Activated CD4-positive, alpha-beta T cell treated with anti-CD3 and anti-CD28 coated beads for 36 hours (primary cell): ENCODE results near the gene DISP2. TPM values are rescaled to one million over a fixed set of nuclear protein-coding genes. Genes with fewer than 3 reads are reported as not detected.

Experiments
- ATAC-seq: fragments of 200-7000 bp; cut with Tn5 transposase; one replicate; pipeline ENCODE4 v1.10.0; 2021; ENCODE audit warnings: mild to moderate bottlenecking, moderate library complexity
- CTCF ChIA-PET: fragments of 350-600 bp; sonication (Branson Sonifier 250); formaldehyde crosslinking; loops from one replicate; lab custom pipeline; 2021; ENCODE audit warnings: antibody characterized with exemption; lab: Charles Lee
- POLR2A ChIA-PET: fragments of 350-600 bp; sonication (Branson Sonifier 250); formaldehyde crosslinking; loops from one replicate; lab custom pipeline; 2021; ENCODE audit warnings: antibody characterized with exemption, inconsistent platforms; lab: Charles Lee
- DNase-seq: peaks from one replicate; pipeline ENCODE4 v3.0.0-alpha.2; 2020
- H3K27ac Mint-ChIP-seq: one replicate; pipeline ENCODE4 v1.8.0; 2021; ENCODE audit warnings: mixed read lengths
- H3K27me3 Mint-ChIP-seq: one replicate; pipeline ENCODE4 v1.8.0; 2021; ENCODE audit warnings: mixed read lengths
- H3K36me3 Mint-ChIP-seq: one replicate; pipeline ENCODE4 v1.8.0; 2021; ENCODE audit warnings: low read depth, mixed read lengths
- H3K4me1 Mint-ChIP-seq: one replicate; pipeline ENCODE4 v1.8.0; 2021; ENCODE audit warnings: mixed read lengths
- H3K4me3 Mint-ChIP-seq: one replicate; pipeline ENCODE4 v1.8.0; 2021; ENCODE audit warnings: mild to moderate bottlenecking, moderate library complexity, mixed read lengths
- H3K9me3 Mint-ChIP-seq: one replicate; pipeline ENCODE4 v1.8.0; 2021; ENCODE audit warnings: low read depth, mixed read lengths
- intact Hi-C, 2 experiments: fragments of 100-400 bp; cut with DNase I in 1 of 2; cut with micrococcal nuclease in 1 of 2; formaldehyde crosslinking; loops; one replicate each; pipeline versions ENCODE4 v1.14.2 to v1.15.1; 2022 to 2024; cut with DNase I, micrococcal nuclease
- total RNA-seq, 2 experiments: library from RNA; stranded (reverse); gene quantifications; one replicate each; pipeline ENCODE4 v1.2.3, GENCODE V29; 2021

Gene DISP2
- total RNA-seq, 2 experiments from 2014 or later = 0.02 to 0.04 TPM

DNA sequence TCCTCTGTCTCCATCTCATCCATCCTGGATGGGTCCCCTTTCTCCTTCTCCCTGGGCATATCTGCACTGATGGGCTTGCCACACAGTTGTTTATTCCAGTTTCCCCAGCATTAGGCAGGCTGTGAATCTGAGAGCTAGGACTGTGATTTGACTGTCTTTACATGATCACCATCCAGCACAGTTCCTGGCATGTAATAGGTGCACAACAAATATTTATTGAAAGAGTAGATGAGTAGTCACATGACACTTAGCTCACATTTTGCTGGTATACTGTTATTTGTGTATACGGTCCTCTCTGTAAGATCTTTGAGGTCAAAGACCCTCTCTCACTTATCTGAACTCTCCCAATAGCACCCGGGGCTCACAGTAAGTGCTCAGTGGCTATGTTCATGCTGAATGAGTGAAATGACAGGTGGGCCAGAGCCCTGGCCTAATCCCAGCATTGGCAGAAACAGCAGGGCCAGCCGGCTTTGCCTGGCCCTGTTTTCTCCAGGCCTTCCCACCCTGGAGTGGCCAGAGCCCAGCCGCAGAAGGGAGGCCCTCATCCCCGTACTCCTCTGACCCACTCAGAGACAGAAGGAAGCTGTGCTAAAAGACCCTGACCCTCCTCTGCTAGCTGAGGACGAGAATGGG is 66.6 kb downstream of the DISP2 start:
- H3K27me3 Mint-ChIP-seq = no peaks in the 10 kb centered on the region
- no peaks in the 10 kb centered on the region for H3K9me3 Mint-ChIP-seq
- ATAC-seq (no peak), DNase-seq (no peak)
- ChIA-PET POLR2A (no interaction called here), CTCF (interaction anchor here (0.9 to 9.1 kb wide), 5 partner anchors 10 to 145 kb away, joined by 3 to 151 read pairs (median 4); partner anchors contain the start of gene CCDC9B)
- intact Hi-C loops = no loop called here
- no peak overlapping the region for H3K4me3 Mint-ChIP-seq
- H3K4me1 Mint-ChIP-seq = no peaks in the 10 kb centered on the region
- no peaks in the 10 kb centered on the region for H3K36me3 Mint-ChIP-seq
- no peak overlapping the region for H3K27ac Mint-ChIP-seq

DNA sequence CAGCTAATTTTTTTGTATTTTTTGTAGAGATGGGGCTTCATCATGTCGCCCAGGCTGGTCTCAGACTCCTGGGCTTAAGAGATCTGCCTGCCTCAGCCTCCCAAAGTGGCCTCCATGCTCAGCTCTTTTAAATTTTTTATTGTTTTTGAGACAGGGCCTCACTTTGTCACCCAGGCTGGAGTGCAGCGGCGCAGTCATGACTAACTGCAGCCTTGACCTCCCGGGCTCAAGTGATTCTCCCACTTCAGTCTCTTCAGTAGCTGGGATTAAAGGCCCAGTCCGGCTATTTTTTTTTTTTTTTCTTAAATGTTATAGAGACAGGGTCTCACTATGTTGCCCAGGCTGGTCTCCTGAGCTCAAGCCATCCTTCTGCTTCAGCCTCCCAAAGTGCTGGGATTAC is 67.7 kb downstream of the DISP2 start:
- no peaks in the 10 kb centered on the region for H3K36me3 Mint-ChIP-seq
- H3K9me3 Mint-ChIP-seq = no peaks in the 10 kb centered on the region

DNA sequence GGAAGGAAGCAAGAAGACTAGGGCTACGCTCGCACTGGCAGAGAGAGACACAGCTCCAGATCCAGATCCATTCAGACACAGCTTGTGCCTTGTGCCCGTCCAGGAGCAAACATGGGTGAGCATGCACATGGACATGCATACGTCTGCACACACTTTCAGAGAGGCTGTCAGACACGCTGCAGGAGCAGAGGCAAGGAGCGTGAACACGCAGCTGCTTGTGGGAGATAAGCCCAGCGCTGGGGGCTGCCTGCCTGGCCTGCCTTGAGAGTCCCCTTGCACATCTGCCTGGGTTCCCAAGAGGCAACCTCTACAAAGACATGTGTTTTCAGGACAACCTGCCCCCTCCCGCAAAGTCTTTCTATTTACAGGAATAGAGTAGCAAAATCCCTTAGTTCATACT is 69.2 kb downstream of the DISP2 start:
- no peak for ATAC-seq
- H3K27me3 Mint-ChIP-seq = no peaks in the 10 kb centered on the region
- H3K4me3 Mint-ChIP-seq = no peak overlapping the region
- H3K27ac Mint-ChIP-seq = no peak overlapping the region
- DNase-seq = no peak
- intact Hi-C loops = no loop called here
- H3K4me1 Mint-ChIP-seq = no peaks in the 10 kb centered on the region
- POLR2A ChIA-PET = no interaction called here
- no peaks in the 10 kb centered on the region for H3K9me3 Mint-ChIP-seq
- CTCF ChIA-PET = interaction anchor here (0.7 to 1.0 kb wide), 2 partner anchors 59 to 148 kb away, joined by 3 to 4 read pairs; no protein-coding TSS in a partner anchor
- H3K36me3 Mint-ChIP-seq = no peaks in the 10 kb centered on the region

More for the DNA sequence above, 67.7 kb downstream of the DISP2 start:
- no peaks in the 10 kb centered on the region for H3K4me1 Mint-ChIP-seq
- no peak for DNase-seq
- H3K4me3 Mint-ChIP-seq = no peak overlapping the region
- ChIA-PET POLR2A (interaction anchor here (0.7 kb wide), 1 partner anchor 13 kb away, joined by 3 read pairs; no protein-coding TSS in a partner anchor), CTCF (interaction anchor here (0.8 to 9.1 kb wide), 5 partner anchors 11 to 84 kb away, joined by 3 to 151 read pairs (median 3); partner anchors contain the start of gene CCDC9B)
- intact Hi-C loops = no loop called here
- H3K27me3 Mint-ChIP-seq = no peaks in the 10 kb centered on the region
- no peak overlapping the region for H3K27ac Mint-ChIP-seq
- no peak for ATAC-seq

DNA sequence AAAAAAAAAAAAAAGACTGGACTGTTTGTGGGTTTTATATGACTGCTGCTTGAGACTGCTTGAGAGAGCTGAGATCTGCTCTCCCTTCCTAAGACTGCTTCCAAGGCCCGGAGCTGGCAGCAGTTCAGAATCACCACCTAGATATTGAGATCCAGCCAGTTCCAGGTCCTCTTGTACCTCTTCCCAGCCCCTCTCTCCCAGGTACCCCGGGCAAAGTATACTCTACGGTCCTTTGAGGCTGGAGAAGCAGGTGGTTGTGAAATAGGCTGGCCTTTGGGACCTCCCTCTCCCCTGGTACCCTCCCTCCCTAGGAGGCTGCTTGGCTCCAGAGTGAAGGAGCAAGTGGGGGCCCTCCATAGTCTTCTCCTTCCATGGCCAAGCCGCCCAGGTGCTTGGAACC is 70.2 kb downstream of the DISP2 start:
- H3K4me3 Mint-ChIP-seq = no peak overlapping the region
- ATAC-seq = no peak
- POLR2A ChIA-PET = no interaction called here

More for the DNA sequence above, 70.2 kb downstream of the DISP2 start:
- CTCF ChIA-PET = interaction anchor here (0.9 kb wide), 1 partner anchor 90 kb away, joined by 3 read pairs; no protein-coding TSS in a partner anchor
- intact Hi-C loops = no loop called here
- no peaks in the 10 kb centered on the region for H3K36me3 Mint-ChIP-seq
- no peaks in the 10 kb centered on the region for H3K27me3 Mint-ChIP-seq
- H3K27ac Mint-ChIP-seq = no peak overlapping the region
- no peaks in the 10 kb centered on the region for H3K9me3 Mint-ChIP-seq
- DNase-seq = no peak
- no peaks in the 10 kb centered on the region for H3K4me1 Mint-ChIP-seq

Other genes starting within 250 kb of the DISP2 start
- gene BMF, start 249.3 kb upstream of the DISP2 start, total RNA-seq = 1 to 10 TPM; 7.6 to 8.4 TPM
- 10 to 100 TPM; 95.3 to 99.5 TPM for gene BUB1B, start 197.2 kb upstream of the DISP2 start, total RNA-seq
- under 1 TPM; 0.30 to 0.53 TPM for gene PAK6, start 119.2 kb upstream of the DISP2 start, total RNA-seq
- gene ANKRD63, start 75.2 kb upstream of the DISP2 start, total RNA-seq = not detected
- gene PLCB2, start 50.3 kb upstream of the DISP2 start, total RNA-seq = 10 to 100 TPM; 67.9 to 86.8 TPM
- gene INAFM2, start 34.5 kb upstream of the DISP2 start, total RNA-seq = 10 to 100 TPM in 1 of 2 experiments, 1 to 10 TPM in 1; 9.9 to 11.2 TPM
- gene CCDC9B, start 17.3 kb upstream of the DISP2 start, total RNA-seq = under 1 TPM; 0.65 to 0.98 TPM
- not detected for gene PHGR1, start 7.2 kb upstream of the DISP2 start, total RNA-seq
- 10 to 100 TPM; 56.2 to 58.8 TPM for gene KNSTRN, start 24.5 kb downstream of the DISP2 start, total RNA-seq
- gene IVD, start 47.6 kb downstream of the DISP2 start, total RNA-seq = 10 to 100 TPM; 30.8 to 46.2 TPM
- 10 to 100 TPM; 15.3 to 16.7 TPM for gene BAHD1, start 82.7 kb downstream of the DISP2 start, total RNA-seq
- gene CHST14, start 112.8 kb downstream of the DISP2 start, total RNA-seq = 1 to 10 TPM; 5.4 to 6.2 TPM
- gene CCDC32, start 206.8 kb downstream of the DISP2 start, total RNA-seq = 10 to 100 TPM; 14.2 to 24.5 TPM
- gene RPUSD2, start 211.1 kb downstream of the DISP2 start, total RNA-seq = 10 to 100 TPM; 11.0 to 14.0 TPM
- 10 to 100 TPM; 26.2 to 33.5 TPM for gene KNL1, start 236.0 kb downstream of the DISP2 start, total RNA-seq